ENCODE results near the gene AUTS2. TPM values are rescaled to one million over a fixed set of nuclear protein-coding genes. Genes with fewer than 3 reads are reported as not detected.

AUTS2 gene
- total and polyA plus RNA-seq, 4 donors: 4.9 to 24.4 (median 7.0) TPM

- no peak overlapping the region for H3K27ac ChIP-seq (ENCODE audit: low read depth in 1 of 2, low read length in 2 of 2)
- TF ChIP-seq REST (IDR thresholded peaks at IDR 0.05) (no peak), MAX (IDR thresholded peaks at IDR 0.05) (no peak), TAF1 (conservative IDR thresholded peaks at IDR 0.05) (no peak), FOXA1 (IDR thresholded peaks at IDR 0.05) (no peak), GABPA (IDR thresholded peaks at IDR 0.05 in 1 of 2, conservative IDR thresholded peaks at IDR 0.05 in 1 of 2) (no peak), HNF4G (IDR thresholded peaks at IDR 0.05) (no peak), JUND (IDR thresholded peaks at IDR 0.05) (no peak), NR2F2 (IDR thresholded peaks at IDR 0.05) (no peak), RAD21 (IDR thresholded peaks at IDR 0.05) (no peak), EGR1 (IDR thresholded peaks at IDR 0.05; ENCODE audit: low read depth in 2 of 2) (no peak), HNF4A (conservative IDR thresholded peaks at IDR 0.05) (no peak), ZBTB33 (IDR thresholded peaks at IDR 0.05) (no peak), ATF3 (IDR thresholded peaks at IDR 0.05) (no peak), SP1 (IDR thresholded peaks at IDR 0.05) (no peak), RXRA (IDR thresholded peaks at IDR 0.05) (no peak), CTCF (IDR thresholded peaks at IDR 0.05; ENCODE audit: low read depth, low read length, missing input control) (no peak), FOXA2 (IDR thresholded peaks at IDR 0.05) (no peak)
- H3K4me1 ChIP-seq (ENCODE audit: control insufficient read depth in 4 of 4, insufficient read depth in 4 of 4, low read length in 3 of 4): no peaks in the 10 kb centered on the region
- DNase-seq (ENCODE audit: low spot score): no peak
- H3K4me3 ChIP-seq (ENCODE audit: low read depth in 1 of 3, low read length in 3 of 3): no peak overlapping the region
- H3K9ac ChIP-seq (ENCODE audit: low read depth in 1 of 2, low read length in 2 of 2): no peak overlapping the region
- no peaks in the 10 kb centered on the region for H3K9me3 ChIP-seq (ENCODE audit: control insufficient read depth in 4 of 4, low read length in 3 of 4)
- H3K36me3 ChIP-seq (ENCODE audit: control insufficient read depth in 4 of 4, insufficient read depth in 3 of 4, low read depth in 1 of 4, low read length in 3 of 4): no peaks in the 10 kb centered on the region
- WGBS: 89% methylated on average over 3 of the region's 3 CpGs
- no peaks in the 10 kb centered on the region for H3K27me3 ChIP-seq (ENCODE audit: control insufficient read depth in 4 of 4, insufficient read depth in 4 of 4, low read length in 3 of 4)
Observed at GRCh38 chr7:69746383-69746782, 148.1 kb downstream of the AUTS2 start.

- H3K27me3 ChIP-seq (ENCODE audit: control insufficient read depth in 4 of 4, insufficient read depth in 4 of 4, low read length in 3 of 4): no peaks in the 10 kb centered on the region
- H3K27ac ChIP-seq (ENCODE audit: low read depth in 1 of 2, low read length in 2 of 2): no peak overlapping the region
- no peak for DNase-seq (ENCODE audit: low spot score)
- H3K36me3 ChIP-seq (ENCODE audit: control insufficient read depth in 4 of 4, insufficient read depth in 3 of 4, low read depth in 1 of 4, low read length in 3 of 4): no peaks in the 10 kb centered on the region
- 98% methylated on average over 2 of the region's 2 CpGs for WGBS
- H3K9ac ChIP-seq (ENCODE audit: low read depth in 1 of 2, low read length in 2 of 2): no peak overlapping the region
- TF ChIP-seq JUND (IDR thresholded peaks at IDR 0.05): no peak
- no peak for TF ChIP-seq EGR1 (IDR thresholded peaks at IDR 0.05; ENCODE audit: low read depth in 2 of 2)
- no peak for TF ChIP-seq RAD21 (IDR thresholded peaks at IDR 0.05)
- no peak for TF ChIP-seq ATF3 (IDR thresholded peaks at IDR 0.05)
- no peak for TF ChIP-seq MAX (IDR thresholded peaks at IDR 0.05)
- no peak for TF ChIP-seq FOXA2 (IDR thresholded peaks at IDR 0.05)
- TF ChIP-seq SP1 (IDR thresholded peaks at IDR 0.05): no peak
- TF ChIP-seq CTCF (IDR thresholded peaks at IDR 0.05; ENCODE audit: low read depth, low read length, missing input control): no peak
- TF ChIP-seq ZBTB33 (IDR thresholded peaks at IDR 0.05): no peak
- no peak for TF ChIP-seq HNF4G (IDR thresholded peaks at IDR 0.05)
- TF ChIP-seq FOXA1 (IDR thresholded peaks at IDR 0.05): no peak
- TF ChIP-seq NR2F2 (IDR thresholded peaks at IDR 0.05): no peak
- no peak for TF ChIP-seq RXRA (IDR thresholded peaks at IDR 0.05)
- H3K9me3 ChIP-seq (ENCODE audit: control insufficient read depth in 4 of 4, low read length in 3 of 4): no peaks in the 10 kb centered on the region
- no peaks in the 10 kb centered on the region for H3K4me1 ChIP-seq (ENCODE audit: control insufficient read depth in 4 of 4, insufficient read depth in 4 of 4, low read length in 3 of 4)
- no peak overlapping the region for H3K4me3 ChIP-seq (ENCODE audit: low read depth in 1 of 3, low read length in 3 of 3)
Observed at GRCh38 chr7:69747144-69747543, 148.9 kb downstream of the AUTS2 start.
